ENCODE data around the gene OVCA2. TPM values are rescaled to one million over a fixed set of nuclear protein-coding genes. Genes with fewer than 3 reads are reported as not detected.

Gene OVCA2
- total and polyA plus RNA-seq, 12 donors: 15.3 to 47.5 (median 17.7) TPM

GRCh38 chr17:2034806-2035540 lies 6.8 kb upstream of the OVCA2 start:
- intact Hi-C loops (cut with DNase I): loop anchor here in 1 of 10 donors (10.0 kb wide), 2 partner anchors 310 to 380 kb away; partner anchors contain the start of gene WDR81

GRCh38 chr17:2035541-2036488 lies 6.0 kb upstream of the OVCA2 start:
- Histone ChIP-seq H3K9me3 (no peaks in the 10 kb centered on the region), H3K36me3 (peaks cover 0 to 69% (median 20%) of the 10 kb centered on the region in 9 donors), H3K27ac (no peak overlapping the region), H3K4me3 (no peak overlapping the region), H3K4me1 (peaks cover 7 to 19% (median 12%) of the 10 kb centered on the region in 9 donors), H3K27me3 (no peaks in the 10 kb centered on the region)
- WGBS, 2 donors: 89 to 93% methylated on average over 29 of the region's 29 CpGs
- ATAC-seq: no peak
- no peak for DNase-seq
- TF ChIP-seq CTCF (IDR thresholded peaks at IDR 0.05): no peak
- intact Hi-C loops (cut with DNase I): loop anchor here in 1 of 10 donors (10.0 kb wide), 2 partner anchors 311 to 381 kb away; partner anchors contain the start of gene WDR81

More at GRCh38 chr17:2034806-2035540, 6.8 kb upstream of the OVCA2 start:
- TF ChIP-seq CTCF (IDR thresholded peaks at IDR 0.05): no peak
- ATAC-seq (no peak), DNase-seq (no peak)
- no peak overlapping the region for H3K27ac ChIP-seq
- peaks cover 7 to 21% (median 14%) of the 10 kb centered on the region in 9 donors for H3K4me1 ChIP-seq
- no peaks in the 10 kb centered on the region for H3K9me3 ChIP-seq
- WGBS, 2 donors: 62 to 71% methylated on average over 4 to 9 of the region's 9 CpGs
- H3K4me3 ChIP-seq: no peak overlapping the region
- H3K36me3 ChIP-seq: peaks cover 0 to 60% (median 20%) of the 10 kb centered on the region in 9 donors
- H3K27me3 ChIP-seq: no peaks in the 10 kb centered on the region

- no peak for DNase-seq
- peaks cover 0 to 16% (median 8%) of the 10 kb centered on the region in 9 donors for H3K4me1 ChIP-seq
- 91 to 93% methylated on average over 10 of the region's 10 CpGs for WGBS, 2 donors
- H3K9me3 ChIP-seq: no peaks in the 10 kb centered on the region
- H3K4me3 ChIP-seq: no peak overlapping the region
- intact Hi-C loops (cut with DNase I): loop anchor here in 1 of 10 donors (10.0 kb wide), 2 partner anchors 312 to 382 kb away; partner anchors contain the start of gene WDR81
- no peaks in the 10 kb centered on the region for H3K27me3 ChIP-seq
- ATAC-seq: no peak
- no peak overlapping the region for H3K27ac ChIP-seq
- TF ChIP-seq CTCF (IDR thresholded peaks at IDR 0.05): no peak
- H3K36me3 ChIP-seq: peaks cover 0 to 70% (median 20%) of the 10 kb centered on the region in 9 donors
Observed at GRCh38 chr17:2037155-2037554, 4.7 kb upstream of the OVCA2 start.
